ENCODE results near the gene AADACL3.

The AADACL3 gene

DNA sequence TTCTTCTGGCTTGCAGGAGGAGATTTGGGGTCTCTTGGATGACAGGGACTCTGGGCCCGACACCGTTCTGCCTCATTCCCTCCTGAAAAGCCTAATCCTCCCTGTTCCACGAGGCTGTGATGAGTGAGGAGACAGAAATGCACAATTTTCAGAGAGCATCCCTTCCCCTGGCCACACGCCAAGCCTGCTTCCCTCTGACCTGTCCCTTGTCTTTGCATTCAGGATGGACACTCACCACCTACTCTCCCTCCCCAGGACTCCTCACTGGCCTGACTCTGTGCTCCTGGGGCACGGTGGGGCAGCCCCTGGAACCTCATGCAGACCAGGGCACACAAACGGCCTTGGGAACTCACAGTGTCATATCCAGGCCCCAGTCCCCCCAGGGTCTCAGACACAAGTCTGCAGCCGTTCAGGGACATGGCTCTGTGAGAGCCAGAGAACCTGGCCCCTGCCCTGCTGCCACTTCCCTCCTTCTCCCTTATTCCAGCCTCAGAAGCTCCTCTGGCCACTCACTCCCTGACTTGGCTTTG, 54.1 kb downstream of the AADACL3 start:
- no peak for DNase-seq

DNA sequence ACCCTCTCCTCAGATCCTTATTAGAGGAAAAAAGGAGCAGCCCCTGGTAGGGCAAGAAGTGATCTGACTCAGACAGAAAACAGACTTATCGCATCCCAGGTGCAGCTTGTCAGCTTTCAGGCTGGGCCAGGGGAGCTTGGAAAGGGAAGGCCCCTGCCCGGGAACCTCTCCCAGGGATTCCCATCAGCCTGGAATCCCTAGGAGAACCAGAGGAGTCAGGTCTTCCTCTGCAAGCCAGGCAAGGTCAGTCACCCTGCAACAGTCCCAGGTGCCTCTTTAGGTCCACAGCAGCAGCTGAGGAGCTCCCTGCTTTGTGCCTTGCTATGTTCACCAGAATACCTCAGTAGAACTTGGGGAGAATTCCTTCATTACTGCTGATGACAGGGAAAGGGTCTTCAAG, 54.7 kb downstream of the AADACL3 start:
- DNase-seq = no peak

DNA sequence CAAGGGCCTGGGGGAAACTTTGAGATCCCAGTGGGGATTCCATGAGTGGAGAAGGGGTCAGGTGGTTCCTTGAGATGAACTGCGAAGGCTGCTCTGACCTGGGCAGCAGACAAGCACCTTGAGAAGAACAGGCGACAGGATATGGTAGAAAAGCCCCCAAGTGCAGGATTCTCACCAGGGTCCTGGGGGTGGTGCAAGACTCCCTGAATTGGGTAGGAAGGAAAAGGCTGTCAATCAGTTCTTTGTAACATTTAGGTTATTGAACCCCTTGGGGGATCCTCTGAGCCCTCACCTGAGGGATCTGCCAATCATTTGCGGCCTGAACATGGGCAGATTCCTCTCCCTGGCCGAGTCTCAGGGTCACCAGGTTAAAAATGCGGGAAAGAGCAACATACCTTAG, 55.3 kb downstream of the AADACL3 start:
- no peak for DNase-seq

DNA sequence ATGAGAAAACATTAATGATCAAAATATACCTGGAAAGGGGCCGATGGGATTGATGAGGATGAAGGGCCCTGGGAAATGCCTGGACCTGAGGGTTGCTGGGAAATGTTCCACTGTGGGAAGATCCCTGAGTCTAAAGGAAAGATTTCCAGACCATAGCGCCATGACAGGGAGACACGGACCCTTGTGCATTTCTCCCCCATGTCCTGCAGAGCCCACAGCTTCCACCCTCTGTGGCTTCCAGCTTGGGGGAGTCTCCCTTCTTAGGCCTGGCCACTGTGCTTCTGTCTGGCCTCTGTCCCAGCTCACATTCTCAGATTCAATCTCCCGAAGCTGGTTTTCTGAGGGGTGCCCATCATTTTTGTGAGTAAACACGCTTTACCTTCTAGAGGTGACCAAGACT, 56.6 kb downstream of the AADACL3 start:
- DNase-seq = no peak

DNA sequence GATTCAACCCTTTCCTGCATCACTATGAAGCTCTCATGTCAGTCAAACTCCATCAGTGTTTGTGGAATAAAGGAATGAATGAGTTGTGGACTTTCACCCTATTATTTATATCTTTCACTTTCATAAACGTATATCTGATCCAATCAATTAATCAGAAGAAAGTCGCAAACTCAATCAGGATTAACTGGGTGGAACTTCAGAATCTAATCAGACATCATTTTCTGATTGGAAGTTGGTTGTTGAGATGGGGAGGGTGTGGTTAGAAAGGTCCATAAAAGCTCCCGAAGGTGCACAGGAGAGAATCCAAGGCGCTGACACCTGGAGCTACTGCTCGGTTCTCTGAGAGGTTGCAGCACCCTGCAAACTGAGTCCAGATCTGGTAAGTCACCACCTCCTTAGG, 57.5 kb downstream of the AADACL3 start, which contains the start of gene PRAMEF12:
TSS of gene PRAMEF12 (plus strand) at position 301 of the 400 bp plus-strand sequence. CDS start 1,130 bp downstream, outside the sequence.
- DNase-seq = no peak

DNA sequence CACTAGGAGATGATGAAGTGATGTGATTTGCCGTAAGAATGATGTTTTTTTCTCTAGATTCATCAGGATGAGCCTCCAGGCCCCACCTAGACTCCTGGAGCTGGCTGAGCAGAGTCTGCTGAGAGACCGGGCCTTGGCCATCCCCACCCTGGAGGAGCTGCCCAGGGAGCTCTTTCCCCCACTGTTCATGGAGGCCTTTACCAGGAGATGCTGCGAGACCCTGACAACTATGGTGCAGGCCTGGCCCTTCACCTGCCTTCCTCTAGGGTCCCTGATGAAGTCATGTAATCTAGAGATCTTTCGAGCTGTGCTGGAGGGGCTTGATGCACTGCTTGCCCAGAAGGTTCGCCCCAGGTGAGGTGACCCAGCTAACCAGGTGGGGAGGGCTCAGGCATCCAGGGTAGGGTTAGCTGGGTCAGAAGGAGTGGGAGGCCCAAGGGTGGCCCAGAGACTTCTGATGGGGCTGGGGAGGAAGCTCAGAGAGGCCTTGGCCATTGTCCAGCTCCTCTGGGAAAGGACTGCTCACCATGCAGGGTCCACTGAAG, 59.0 kb downstream of the AADACL3 start:
- DNase-seq = no peak

DNA sequence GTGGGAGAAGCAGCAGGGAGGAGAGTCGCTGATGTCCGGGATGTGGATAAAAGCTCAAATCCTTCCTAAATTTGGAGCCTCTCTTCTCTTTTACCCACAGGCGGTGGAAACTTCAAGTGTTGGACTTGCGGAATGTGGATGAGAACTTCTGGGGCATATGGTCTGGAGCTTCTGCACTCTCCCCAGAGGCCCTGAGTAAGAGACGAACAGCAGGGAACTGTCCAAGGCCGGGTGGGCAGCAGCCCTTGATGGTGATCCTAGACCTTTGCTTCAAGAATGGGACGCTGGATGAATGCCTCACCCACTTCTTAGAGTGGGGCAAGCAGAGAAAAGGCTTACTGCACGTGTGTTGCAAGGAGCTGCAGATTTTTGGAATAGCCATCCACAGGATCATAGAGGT, 59.5 kb downstream of the AADACL3 start:
- DNase-seq = no peak

DNA sequence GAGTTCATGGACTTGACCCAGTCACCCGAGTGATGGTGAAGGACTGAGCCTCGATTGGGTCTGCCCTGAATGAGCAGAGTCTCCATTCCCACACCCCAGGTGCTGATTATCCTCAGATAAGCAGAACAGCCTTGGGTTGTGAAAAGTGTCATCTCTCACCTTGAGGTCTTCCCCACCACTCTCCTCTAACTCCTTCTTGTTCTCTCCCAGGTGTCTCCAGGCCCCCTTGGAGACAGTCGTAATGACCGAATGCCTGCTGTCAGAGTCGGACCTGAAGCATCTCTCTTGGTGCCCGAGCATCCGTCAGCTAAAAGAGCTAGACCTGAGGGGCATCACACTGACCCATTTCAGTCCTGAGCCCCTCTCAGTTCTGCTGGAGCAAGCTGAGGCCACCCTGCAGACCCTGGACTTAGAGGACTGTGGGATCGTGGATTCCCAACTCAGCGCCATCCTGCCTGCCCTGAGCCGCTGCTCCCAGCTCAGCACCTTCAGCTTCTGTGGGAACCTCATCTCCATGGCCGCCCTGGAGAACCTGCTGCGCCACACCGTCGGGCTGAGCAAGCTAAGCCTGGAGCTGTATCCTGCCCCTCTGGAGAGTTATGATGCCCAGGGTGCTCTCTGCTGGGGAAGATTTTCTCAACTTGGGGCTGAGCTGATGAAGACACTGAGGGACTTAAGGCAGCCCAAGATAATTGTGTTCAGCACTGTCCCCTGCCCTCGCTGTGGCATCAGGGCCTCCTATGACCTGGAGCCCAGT, 61.1 kb downstream of the AADACL3 start:
- no peak for DNase-seq

Data from central memory CD4-positive, alpha-beta T cell (primary cell).